Activated naive CD8-positive, alpha-beta T cell treated with anti-CD3 and anti-CD28 coated beads, Interleukin-2, amount 10 ng/mL, durations not matched to agents 7 days and 5 days (primary cell): ENCODE measurements around the gene WWC1. TPM values are rescaled to one million over a fixed set of nuclear protein-coding genes. Genes with fewer than 3 reads are reported as not detected.

Experiments
- ATAC-seq: fragments of 150-1000 bp; cut with Tn5 transposase; one replicate; pipeline ENCODE4 v1.10.0; 2021; ENCODE audit warnings: low read depth, moderate library complexity
- POLR2A ChIA-PET: fragments of 350-600 bp; sonication (Branson Sonifier 250); formaldehyde crosslinking; loops from one replicate; lab custom pipeline; 2021; ENCODE audit warnings: antibody characterized with exemption; lab: Charles Lee
- DNase-seq: peaks from one replicate; pipeline ENCODE4 v3.0.0; 2021
- H3K27ac Mint-ChIP-seq: one replicate; pipeline ENCODE4 v1.8.0; 2022; ENCODE audit warnings: mild to moderate bottlenecking, mixed read lengths
- H3K27me3 Mint-ChIP-seq: one replicate; pipeline ENCODE4 v1.8.0; 2022; ENCODE audit warnings: mild to moderate bottlenecking, moderate library complexity, mixed read lengths
- H3K36me3 Mint-ChIP-seq: one replicate; pipeline ENCODE4 v1.8.0; 2021; ENCODE audit warnings: mild to moderate bottlenecking, mixed read lengths
- H3K4me1 Mint-ChIP-seq: one replicate; pipeline ENCODE4 v1.8.0; 2021; ENCODE audit warnings: mixed read lengths
- H3K4me3 Mint-ChIP-seq: one replicate; pipeline ENCODE4 v1.8.0; 2022; ENCODE audit warnings: mild to moderate bottlenecking, moderate library complexity, mixed read lengths
- H3K9me3 Mint-ChIP-seq: one replicate; pipeline ENCODE4 v1.8.0; 2021; ENCODE audit warnings: mixed read lengths
- total RNA-seq, 2 experiments: library from RNA; stranded (reverse); gene quantifications; one replicate each; pipeline ENCODE4 v1.2.3, GENCODE V29; 2021

The WWC1 gene
- total RNA-seq, 2 experiments from 2014 or later = 0.22 to 0.82 TPM

DNA sequence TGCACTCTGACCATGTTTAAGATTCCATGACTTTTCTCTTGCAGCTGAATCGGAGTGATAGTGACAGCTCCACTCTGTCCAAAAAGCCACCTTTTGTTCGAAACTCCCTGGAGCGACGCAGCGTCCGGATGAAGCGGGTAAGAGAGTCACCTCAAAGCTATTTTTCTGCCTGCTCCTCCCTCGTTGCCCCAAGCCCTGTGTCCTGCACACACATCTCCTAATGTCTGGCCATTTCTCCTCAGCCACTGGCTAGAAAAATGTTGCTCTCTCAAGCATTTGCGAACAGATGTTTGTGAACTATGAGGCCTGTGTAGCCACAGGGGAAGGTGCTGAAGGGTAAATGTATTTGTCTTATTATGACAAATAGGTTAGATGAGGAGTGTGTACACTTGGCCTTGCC is 169.2 kb downstream of the WWC1 start:
- ATAC-seq (no peak), DNase-seq (no peak)
- POLR2A ChIA-PET = no interaction called here
- H3K4me1 Mint-ChIP-seq = peaks cover 1% of the 10 kb centered on the region
- H3K36me3 Mint-ChIP-seq = no peaks in the 10 kb centered on the region
- no peaks in the 10 kb centered on the region for H3K9me3 Mint-ChIP-seq
- H3K4me3 Mint-ChIP-seq = no peak overlapping the region
- H3K27ac Mint-ChIP-seq = no peak overlapping the region
- peaks cover 4% of the 10 kb centered on the region for H3K27me3 Mint-ChIP-seq

- Mint-ChIP-seq H3K9me3 (no peaks in the 10 kb centered on the region), H3K36me3 (no peaks in the 10 kb centered on the region), H3K4me3 (no peak overlapping the region), H3K27me3 (peaks cover 2% of the 10 kb centered on the region), H3K27ac (no peak overlapping the region), H3K4me1 (peaks cover 1% of the 10 kb centered on the region)
- POLR2A ChIA-PET = no interaction called here
- no peak for ATAC-seq
- no peak for DNase-seq
Observed at GRCh38 chr5:168463081-168463480, 171.6 kb downstream of the WWC1 start.

- H3K4me3 Mint-ChIP-seq = no peak overlapping the region
- ATAC-seq = no peak
- no peak for DNase-seq
- H3K4me1 Mint-ChIP-seq = peaks cover 1% of the 10 kb centered on the region
- H3K9me3 Mint-ChIP-seq = no peaks in the 10 kb centered on the region
- POLR2A ChIA-PET = no interaction called here
- peaks cover 2% of the 10 kb centered on the region for H3K27me3 Mint-ChIP-seq
- H3K36me3 Mint-ChIP-seq = no peaks in the 10 kb centered on the region
- H3K27ac Mint-ChIP-seq = no peak overlapping the region
Observed at GRCh38 chr5:168464214-168464613, 172.8 kb downstream of the WWC1 start.

DNA sequence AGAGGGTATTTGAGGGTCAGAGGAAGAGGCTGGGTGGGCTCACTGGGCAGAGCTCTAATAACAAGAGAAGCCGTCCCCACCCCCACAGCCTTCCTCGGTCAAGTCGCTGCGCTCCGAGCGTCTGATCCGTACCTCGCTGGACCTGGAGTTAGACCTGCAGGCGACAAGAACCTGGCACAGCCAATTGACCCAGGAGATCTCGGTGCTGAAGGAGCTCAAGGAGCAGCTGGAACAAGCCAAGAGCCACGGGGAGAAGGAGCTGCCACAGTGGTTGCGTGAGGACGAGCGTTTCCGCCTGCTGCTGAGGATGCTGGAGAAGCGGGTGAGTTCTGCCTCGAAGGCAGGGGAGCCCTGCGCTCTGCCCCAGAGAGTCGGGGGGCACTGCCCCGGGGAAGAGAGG is 173.2 kb downstream of the WWC1 start:
- Mint-ChIP-seq H3K4me1 (peaks cover 1% of the 10 kb centered on the region), H3K4me3 (no peak overlapping the region), H3K27ac (no peak overlapping the region), H3K9me3 (no peaks in the 10 kb centered on the region), H3K27me3 (peaks cover 2% of the 10 kb centered on the region), H3K36me3 (no peaks in the 10 kb centered on the region)
- DNase-seq (no peak), ATAC-seq (no peak)
- POLR2A ChIA-PET = no interaction called here

DNA sequence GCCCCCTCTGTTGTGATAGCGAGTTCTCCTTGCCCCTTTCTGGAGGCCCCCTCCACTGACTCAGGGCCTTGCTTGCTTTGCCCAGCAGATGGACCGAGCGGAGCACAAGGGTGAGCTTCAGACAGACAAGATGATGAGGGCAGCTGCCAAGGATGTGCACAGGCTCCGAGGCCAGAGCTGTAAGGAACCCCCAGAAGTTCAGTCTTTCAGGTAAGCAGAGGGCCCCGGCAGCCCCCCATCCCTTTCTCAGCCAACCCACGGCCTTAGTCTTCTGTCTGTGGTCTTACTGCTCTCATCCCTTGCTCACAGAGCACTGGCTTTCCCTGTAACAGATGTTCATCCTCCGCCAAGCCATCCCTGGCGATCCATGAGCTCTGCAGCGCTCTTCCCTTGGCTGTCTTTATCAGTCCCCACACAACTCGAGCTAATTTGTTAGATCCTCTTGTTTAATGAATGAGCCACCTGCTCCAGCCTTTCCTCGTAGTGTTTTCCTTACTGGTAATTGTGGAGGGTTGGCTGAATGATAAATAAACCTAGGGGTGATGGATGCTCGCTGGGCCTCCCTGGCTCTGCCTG is 176.4 kb downstream of the WWC1 start:
- POLR2A ChIA-PET = no interaction called here
- H3K36me3 Mint-ChIP-seq = no peaks in the 10 kb centered on the region
- no peak overlapping the region for H3K27ac Mint-ChIP-seq
- no peak overlapping the region for H3K4me3 Mint-ChIP-seq
- peaks cover 4% of the 10 kb centered on the region for H3K27me3 Mint-ChIP-seq
- H3K4me1 Mint-ChIP-seq = peaks cover 1% of the 10 kb centered on the region
- ATAC-seq = no peak
- DNase-seq = no peak
- no peaks in the 10 kb centered on the region for H3K9me3 Mint-ChIP-seq

GRCh38 chr5:168468836-168469235 is 177.4 kb downstream of the WWC1 start:
- peaks cover 1% of the 10 kb centered on the region for H3K4me1 Mint-ChIP-seq
- ATAC-seq (no peak), DNase-seq (no peak)
- no peaks in the 10 kb centered on the region for H3K9me3 Mint-ChIP-seq
- no peak overlapping the region for H3K4me3 Mint-ChIP-seq
- H3K27me3 Mint-ChIP-seq = peaks cover 4% of the 10 kb centered on the region
- no peaks in the 10 kb centered on the region for H3K36me3 Mint-ChIP-seq
- no peak overlapping the region for H3K27ac Mint-ChIP-seq
- POLR2A ChIA-PET = no interaction called here

- Mint-ChIP-seq H3K4me1 (no peaks in the 10 kb centered on the region), H3K4me3 (no peak overlapping the region)
Observed at GRCh38 chr5:168469816-168470215, 178.4 kb downstream of the WWC1 start.

GRCh38 chr5:168471785-168472184 is 180.3 kb downstream of the WWC1 start:
- Mint-ChIP-seq H3K36me3 (no peaks in the 10 kb centered on the region), H3K4me3 (no peak overlapping the region), H3K27me3 (peaks cover 4% of the 10 kb centered on the region), H3K4me1 (peaks cover under 1% of the 10 kb centered on the region), H3K27ac (no peak overlapping the region), H3K9me3 (no peaks in the 10 kb centered on the region)
- no peak for DNase-seq
- ATAC-seq = no peak
- POLR2A ChIA-PET = no interaction called here

More at GRCh38 chr5:168469816-168470215, 178.4 kb downstream of the WWC1 start:
- no peaks in the 10 kb centered on the region for H3K36me3 Mint-ChIP-seq
- no peak overlapping the region for H3K27ac Mint-ChIP-seq
- peaks cover 4% of the 10 kb centered on the region for H3K27me3 Mint-ChIP-seq
- POLR2A ChIA-PET = no interaction called here
- DNase-seq (no peak), ATAC-seq (no peak)
- H3K9me3 Mint-ChIP-seq = no peaks in the 10 kb centered on the region

DNA sequence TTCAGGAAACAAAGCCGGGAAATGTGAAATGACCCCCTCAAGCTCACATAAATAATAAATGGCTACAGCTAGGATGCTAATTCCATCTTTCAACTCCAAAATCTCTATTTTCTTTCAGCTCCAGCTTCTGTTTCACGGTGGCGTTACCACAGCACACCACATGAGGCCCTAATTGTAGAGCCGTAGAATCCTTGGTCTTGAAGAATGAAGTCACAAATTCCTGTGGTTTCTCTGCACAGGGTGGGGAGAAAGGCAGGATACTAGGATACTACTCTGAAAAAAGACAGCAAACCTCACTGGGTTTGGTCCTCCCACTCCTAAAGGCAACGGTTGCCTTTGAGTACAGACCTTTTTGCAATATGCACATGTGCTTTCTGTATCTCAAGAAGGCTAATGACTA is 180.9 kb downstream of the WWC1 start:
- no peak for DNase-seq
- Mint-ChIP-seq H3K9me3 (no peaks in the 10 kb centered on the region), H3K27me3 (peaks cover 7% of the 10 kb centered on the region), H3K4me3 (no peak overlapping the region), H3K27ac (no peak overlapping the region), H3K4me1 (peaks cover 5% of the 10 kb centered on the region), H3K36me3 (no peaks in the 10 kb centered on the region)
- no peak for ATAC-seq
- POLR2A ChIA-PET = no interaction called here

DNA sequence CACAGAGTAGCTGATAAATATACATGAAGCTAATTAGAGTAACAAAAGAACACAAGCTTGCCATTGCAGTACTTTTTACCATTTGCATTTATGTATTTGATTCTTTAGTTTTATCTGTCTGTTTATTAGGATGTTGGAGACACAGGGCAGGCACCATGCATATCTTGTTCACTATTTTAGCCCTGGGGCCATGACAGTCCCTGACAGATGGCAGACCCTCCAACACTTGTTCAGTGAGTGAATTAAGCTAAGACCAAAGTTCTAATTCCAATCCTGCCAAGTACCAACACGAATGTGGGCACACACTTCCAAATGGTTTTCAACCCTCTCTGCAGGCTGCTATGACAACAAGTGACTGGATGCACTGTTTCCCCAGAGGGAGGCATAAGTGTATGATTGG is 182.9 kb downstream of the WWC1 start:
- no peak overlapping the region for H3K4me3 Mint-ChIP-seq
- H3K36me3 Mint-ChIP-seq = no peaks in the 10 kb centered on the region
- POLR2A ChIA-PET = no interaction called here
- H3K4me1 Mint-ChIP-seq = peaks cover 7% of the 10 kb centered on the region
- DNase-seq (no peak), ATAC-seq (no peak)
- no peaks in the 10 kb centered on the region for H3K9me3 Mint-ChIP-seq
- H3K27me3 Mint-ChIP-seq = peaks cover 12% of the 10 kb centered on the region
- no peak overlapping the region for H3K27ac Mint-ChIP-seq

DNA sequence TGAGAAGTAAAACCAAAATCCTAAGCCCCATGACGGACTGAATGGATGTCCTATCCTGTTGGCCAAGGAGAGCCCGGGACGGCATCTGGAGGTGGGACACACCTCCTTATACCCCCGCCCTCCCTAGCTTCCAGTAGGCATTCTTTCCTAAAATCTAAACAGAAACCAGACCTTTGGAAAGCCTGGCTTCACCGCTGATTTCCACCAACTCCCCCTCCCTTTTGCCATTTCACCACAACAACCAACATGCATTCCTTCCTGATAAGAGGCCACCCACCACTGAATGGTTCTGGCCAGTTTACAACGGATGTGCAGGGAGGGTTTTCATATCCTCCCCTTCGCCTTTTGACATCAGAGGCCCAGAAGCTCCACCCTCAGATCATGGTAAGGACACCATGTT is 185.6 kb downstream of the WWC1 start:
- Mint-ChIP-seq H3K27ac (no peak overlapping the region), H3K4me3 (no peak overlapping the region), H3K36me3 (no peaks in the 10 kb centered on the region)

GRCh38 chr5:168479166-168479565 is 187.7 kb downstream of the WWC1 start:
- POLR2A ChIA-PET = no interaction called here
- no peak for ATAC-seq

More for the DNA sequence above, 185.6 kb downstream of the WWC1 start:
- H3K9me3 Mint-ChIP-seq = no peaks in the 10 kb centered on the region
- peaks cover 13% of the 10 kb centered on the region for H3K27me3 Mint-ChIP-seq
- DNase-seq (no peak), ATAC-seq (no peak)
- H3K4me1 Mint-ChIP-seq = peaks cover 14% of the 10 kb centered on the region
- POLR2A ChIA-PET = no interaction called here

GRCh38 chr5:168480601-168481000 is 189.2 kb downstream of the WWC1 start:
- H3K9me3 Mint-ChIP-seq = no peaks in the 10 kb centered on the region
- DNase-seq = no peak
- H3K36me3 Mint-ChIP-seq = peaks cover 1% of the 10 kb centered on the region
- peaks cover 9% of the 10 kb centered on the region for H3K27me3 Mint-ChIP-seq
- H3K4me3 Mint-ChIP-seq = no peak overlapping the region
- ATAC-seq = no peak
- POLR2A ChIA-PET = no interaction called here
- no peak overlapping the region for H3K27ac Mint-ChIP-seq
- peaks cover 24% of the 10 kb centered on the region for H3K4me1 Mint-ChIP-seq

More at GRCh38 chr5:168479166-168479565, 187.7 kb downstream of the WWC1 start:
- H3K27me3 Mint-ChIP-seq = peaks cover 9% of the 10 kb centered on the region
- H3K4me3 Mint-ChIP-seq = no peak overlapping the region
- H3K27ac Mint-ChIP-seq = no peak overlapping the region
- DNase-seq = no peak
- H3K4me1 Mint-ChIP-seq = peaks cover 18% of the 10 kb centered on the region
- no peaks in the 10 kb centered on the region for H3K36me3 Mint-ChIP-seq
- H3K9me3 Mint-ChIP-seq = no peaks in the 10 kb centered on the region

DNA sequence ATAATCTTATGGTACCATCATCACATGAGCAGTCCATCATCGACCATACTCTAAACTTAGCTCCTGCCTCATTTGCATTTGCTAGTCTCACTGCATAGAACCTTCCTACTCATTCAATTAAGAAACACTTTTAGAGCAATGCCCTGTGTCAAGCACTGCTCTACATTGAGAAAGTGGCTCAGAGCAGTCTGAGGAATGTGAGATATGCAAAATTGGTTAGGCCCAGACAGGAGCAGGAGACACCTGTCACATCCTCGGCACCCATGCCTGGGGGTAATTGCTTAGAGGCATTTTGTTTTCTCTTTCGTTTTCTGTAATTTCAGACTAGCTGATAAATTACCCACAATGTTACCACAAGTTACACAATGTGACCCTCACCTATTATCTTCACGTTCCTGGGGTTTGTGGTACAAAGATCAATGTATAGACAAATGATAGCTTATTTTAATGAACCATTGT is 189.9 kb downstream of the WWC1 start:
- no peak for DNase-seq
- Mint-ChIP-seq H3K4me1 (peaks cover 29% of the 10 kb centered on the region), H3K9me3 (no peaks in the 10 kb centered on the region), H3K4me3 (peak overlapping the region; percentile 25), H3K36me3 (peaks cover 1% of the 10 kb centered on the region), H3K27me3 (peaks cover 9% of the 10 kb centered on the region), H3K27ac (no peak overlapping the region)
- POLR2A ChIA-PET = no interaction called here
- peak; percentile 20 for ATAC-seq
